ENCODE results near the gene CLASRP. TPM values are rescaled to one million over a fixed set of nuclear protein-coding genes. Genes with fewer than 3 reads are reported as not detected.

The CLASRP gene
- total RNA-seq, 1 donor from 2014 or later: 109 TPM

- DNase-seq (ENCODE audit: low spot score) (peak; percentile 75), ATAC-seq (peak; percentile 55)
- intact Hi-C loops (cut with DNase I): no loop called here
Observed at GRCh38 chr19:45076029-45076850, 37.4 kb downstream of the CLASRP start, which contains the start of gene ZNF296. Gene ZNF296 (minus strand): TSS chr19:45076478. CDS start chr19:45076373, 105 bp downstream.

GRCh38 chr19:45076851-45077730, 38.2 kb downstream of the CLASRP start:
- ATAC-seq (no peak), DNase-seq (ENCODE audit: low spot score) (no peak)
- intact Hi-C loops (cut with DNase I): no loop called here

GRCh38 chr19:45078390-45079062, 39.7 kb downstream of the CLASRP start:
- no peak for ATAC-seq

GRCh38 chr19:45079063-45079910, 40.4 kb downstream of the CLASRP start, which contains the start of gene GEMIN7:
Gene GEMIN7 (plus strand): TSS chr19:45079260. CDS start chr19:45090115, 10,855 bp downstream.
- DNase-seq (ENCODE audit: low spot score) (peak; percentile 78), ATAC-seq (peak; percentile 85)
- intact Hi-C loops (cut with DNase I): no loop called here

More at GRCh38 chr19:45078390-45079062, 39.7 kb downstream of the CLASRP start:
- intact Hi-C loops (cut with DNase I): no loop called here
- no peak for DNase-seq (ENCODE audit: low spot score)

- intact Hi-C loops (cut with DNase I): no loop called here
- ATAC-seq (no peak), DNase-seq (ENCODE audit: low spot score) (no peak)
Observed at GRCh38 chr19:45079911-45080370, 41.1 kb downstream of the CLASRP start.

GRCh38 chr19:45082170-45082569, 43.3 kb downstream of the CLASRP start:
- DNase-seq (ENCODE audit: low spot score) (no peak), ATAC-seq (no peak)
- intact Hi-C loops (cut with DNase I): no loop called here

- ATAC-seq (no peak), DNase-seq (ENCODE audit: low spot score) (no peak)
- intact Hi-C loops (cut with DNase I): loop anchor here (5.0 kb wide), 1 partner anchor 166 kb away; the partner anchor contains the start of gene MARK4
Observed at GRCh38 chr19:45086480-45086879, 47.6 kb downstream of the CLASRP start.

- intact Hi-C loops (cut with DNase I): loop anchor here (5.0 kb wide), 1 partner anchor 165 kb away; the partner anchor contains the start of gene MARK4
- no peak for DNase-seq (ENCODE audit: low spot score)
Observed at GRCh38 chr19:45087531-45087930, 48.7 kb downstream of the CLASRP start.

GRCh38 chr19:45090034-45090433, 51.2 kb downstream of the CLASRP start:
- DNase-seq (ENCODE audit: low spot score): no peak
- intact Hi-C loops (cut with DNase I): no loop called here
- no peak for ATAC-seq

More at GRCh38 chr19:45087531-45087930, 48.7 kb downstream of the CLASRP start:
- no peak for ATAC-seq

GRCh38 chr19:45090606-45091005, 51.8 kb downstream of the CLASRP start:
- no peak for ATAC-seq
- intact Hi-C loops (cut with DNase I): no loop called here
- no peak for DNase-seq (ENCODE audit: low spot score)

GRCh38 chr19:45091031-45091923, 52.4 kb downstream of the CLASRP start:
- ATAC-seq (peak; percentile 97), DNase-seq (ENCODE audit: low spot score) (peak; percentile 99)
- intact Hi-C loops (cut with DNase I): no loop called here

GRCh38 chr19:45092747-45093678, 54.2 kb downstream of the CLASRP start, which contains the start of gene PPP1R37:
Gene PPP1R37 (plus strand): TSS chr19:45093179. CDS start chr19:45093326, 147 bp downstream.
- ATAC-seq: peak; percentile 95
- peak; percentile 95 for DNase-seq (ENCODE audit: low spot score)
- intact Hi-C loops (cut with DNase I): no loop called here

- no peak for DNase-seq (ENCODE audit: low spot score)
- intact Hi-C loops (cut with DNase I): no loop called here
- no peak for ATAC-seq
Observed at GRCh38 chr19:45094137-45094536, 55.3 kb downstream of the CLASRP start.

- intact Hi-C loops (cut with DNase I): no loop called here
- DNase-seq (ENCODE audit: low spot score): no peak
- no peak for ATAC-seq
Observed at GRCh38 chr19:45094707-45095106, 55.9 kb downstream of the CLASRP start.

GRCh38 chr19:45095496-45096413, 56.9 kb downstream of the CLASRP start:
- DNase-seq (ENCODE audit: low spot score) (no peak), ATAC-seq (no peak)
- intact Hi-C loops (cut with DNase I): no loop called here
